ENCODE data around the gene CAMSAP2. TPM values are rescaled to one million over a fixed set of nuclear protein-coding genes. Genes with fewer than 3 reads are reported as not detected.

The CAMSAP2 gene
- total RNA-seq, 1 donor from 2014 or later, result 47.9 TPM

- H3K27ac Mint-ChIP-seq, result peak overlapping the region; percentile 99
- no peaks in the 10 kb centered on the region for H3K36me3 Mint-ChIP-seq
- no peak for TF ChIP-seq CTCF (IDR thresholded peaks at IDR 0.05; ENCODE audit: unreplicated experiment)
- H3K4me3 Mint-ChIP-seq, result peak overlapping the region; percentile 92
- H3K9me3 Mint-ChIP-seq, result no peaks in the 10 kb centered on the region
- H3K27me3 Mint-ChIP-seq (ENCODE audit: low read depth), result no peaks in the 10 kb centered on the region
- peak; percentile 59 to 78 for DNase-seq (ENCODE audit: low spot score in 2 of 2, unreplicated experiment in 2 of 2)
- H3K4me1 Mint-ChIP-seq, result peaks cover 43% of the 10 kb centered on the region
These were observed 407 bp downstream of the CAMSAP2 start for GRCh38 chr1:200738949-200739651.

GRCh38 chr1:200739702-200740570 is 1.2 kb downstream of the CAMSAP2 start:
- no peak for TF ChIP-seq CTCF (IDR thresholded peaks at IDR 0.05; ENCODE audit: unreplicated experiment)
- Mint-ChIP-seq H3K4me3 (peak overlapping the region; percentile 92), H3K36me3 (no peaks in the 10 kb centered on the region), H3K27ac (peak overlapping the region; percentile 97), H3K4me1 (peaks cover 49% of the 10 kb centered on the region), H3K27me3 (ENCODE audit: low read depth) (no peaks in the 10 kb centered on the region), H3K9me3 (no peaks in the 10 kb centered on the region)
- no peak for DNase-seq (ENCODE audit: low spot score in 2 of 2, unreplicated experiment in 2 of 2)

- peaks cover 49% of the 10 kb centered on the region for H3K4me1 Mint-ChIP-seq
These were observed 2.0 kb downstream of the CAMSAP2 start for GRCh38 chr1:200740571-200741208.

GRCh38 chr1:200741551-200742207 is 3.0 kb downstream of the CAMSAP2 start:
- DNase-seq (ENCODE audit: low spot score in 2 of 2, unreplicated experiment in 2 of 2), result no peak
- no peak for TF ChIP-seq CTCF (IDR thresholded peaks at IDR 0.05; ENCODE audit: unreplicated experiment)
- Mint-ChIP-seq H3K9me3 (peaks cover 5% of the 10 kb centered on the region), H3K4me3 (peak overlapping the region; percentile 92), H3K27me3 (ENCODE audit: low read depth) (no peaks in the 10 kb centered on the region), H3K36me3 (peaks cover 4% of the 10 kb centered on the region), H3K4me1 (peaks cover 53% of the 10 kb centered on the region), H3K27ac (peak overlapping the region; percentile 43)

More at GRCh38 chr1:200740571-200741208, 2.0 kb downstream of the CAMSAP2 start:
- H3K27me3 Mint-ChIP-seq (ENCODE audit: low read depth), result no peaks in the 10 kb centered on the region
- peak overlapping the region; percentile 92 for H3K4me3 Mint-ChIP-seq
- H3K27ac Mint-ChIP-seq, result peak overlapping the region; percentile 97
- H3K9me3 Mint-ChIP-seq, result no peaks in the 10 kb centered on the region
- DNase-seq (ENCODE audit: low spot score in 2 of 2, unreplicated experiment in 2 of 2), result no peak
- no peaks in the 10 kb centered on the region for H3K36me3 Mint-ChIP-seq
- no peak for TF ChIP-seq CTCF (IDR thresholded peaks at IDR 0.05; ENCODE audit: unreplicated experiment)

- peaks cover 44% of the 10 kb centered on the region for H3K4me1 Mint-ChIP-seq
- H3K27ac Mint-ChIP-seq, result no peak overlapping the region
- H3K27me3 Mint-ChIP-seq (ENCODE audit: low read depth), result no peaks in the 10 kb centered on the region
- no peak for TF ChIP-seq CTCF (IDR thresholded peaks at IDR 0.05; ENCODE audit: unreplicated experiment)
- peaks cover 14% of the 10 kb centered on the region for H3K36me3 Mint-ChIP-seq
- DNase-seq (ENCODE audit: low spot score in 2 of 2, unreplicated experiment in 2 of 2), result no peak
- H3K9me3 Mint-ChIP-seq, result peaks cover 5% of the 10 kb centered on the region
- no peak overlapping the region for H3K4me3 Mint-ChIP-seq
These were observed 5.5 kb downstream of the CAMSAP2 start for GRCh38 chr1:200744143-200744542.
